GM19193 (cell line): ENCODE data around the gene FGF4.

ENCODE experiments used
- POLR2A ChIP-seq: IDR thresholded peaks from 4 replicates; pipeline ENCODE4 v1.6.1; 2011; ENCODE audit not compliant: insufficient read depth, insufficient read length; ENCODE audit errors: extremely low read depth

FGF4 gene

GRCh38 chr11:69726019-69726418 lies 49.1 kb downstream of the FGF4 start:
- no peak for TF ChIP-seq POLR2A

- no peak for TF ChIP-seq POLR2A
Measured at GRCh38 chr11:69721745-69722144, 53.4 kb downstream of the FGF4 start.

GRCh38 chr11:69721106-69721505 lies 54.0 kb downstream of the FGF4 start:
- no peak for TF ChIP-seq POLR2A
